HG03442 (cell line): ENCODE results near the gene PEX12.
"Not testable (repeated sequence)": the region's sequence is repeated elsewhere in the genome, so short reads cannot be mapped to it uniquely, and the experiment has no call there.

Source experiments
- ATAC-seq: cut with Tn5 transposase; IDR thresholded peaks from one replicate; pipeline ENCODE4 v1.9.1; 2021; ENCODE audit warnings: mild to moderate bottlenecking, moderate library complexity; ENCODE audit not compliant: unreplicated experiment

Gene PEX12

GRCh38 chr17:35578929-35579432 is 610 bp upstream of the PEX12 start:
- ATAC-seq: no peak

GRCh38 chr17:35577830-35578196 is 558 bp downstream of the PEX12 start:
- no peak for ATAC-seq

- ATAC-seq: no peak
These were observed 2.6 kb downstream of the PEX12 start for GRCh38 chr17:35575759-35576158.

- no peak for ATAC-seq
These were observed 9.0 kb downstream of the PEX12 start for GRCh38 chr17:35569405-35569804.

GRCh38 chr17:35568561-35568960 is 9.8 kb downstream of the PEX12 start:
- no peak for ATAC-seq

- no peak for ATAC-seq
These were observed 11.4 kb downstream of the PEX12 start for GRCh38 chr17:35566968-35567367.

- not testable (repeated sequence) for ATAC-seq
These were observed 15.2 kb downstream of the PEX12 start for GRCh38 chr17:35563181-35563580.

- ATAC-seq: no peak
These were observed 17.7 kb downstream of the PEX12 start, which contains the start of gene SLFN14 for GRCh38 chr17:35560703-35561102. Gene SLFN14 (minus strand): TSS chr17:35560819. CDS start chr17:35558062, 2,757 bp downstream.

- no peak for ATAC-seq
These were observed 18.7 kb downstream of the PEX12 start for GRCh38 chr17:35559495-35560210.

- ATAC-seq: no peak
These were observed 21.0 kb downstream of the PEX12 start for GRCh38 chr17:35557353-35557752.

- ATAC-seq: no peak
These were observed 22.7 kb downstream of the PEX12 start for GRCh38 chr17:35555691-35556090.

- no peak for ATAC-seq
These were observed 23.7 kb downstream of the PEX12 start for GRCh38 chr17:35554668-35555067.

GRCh38 chr17:35553310-35553709 is 25.1 kb downstream of the PEX12 start:
- no peak for ATAC-seq

- no peak for ATAC-seq
These were observed 29.4 kb downstream of the PEX12 start for GRCh38 chr17:35548978-35549377.

GRCh38 chr17:35548208-35548810 is 30.1 kb downstream of the PEX12 start:
- ATAC-seq: no peak

GRCh38 chr17:35546487-35546886 is 31.9 kb downstream of the PEX12 start:
- no peak for ATAC-seq

GRCh38 chr17:35545150-35545549 is 33.2 kb downstream of the PEX12 start:
- no peak for ATAC-seq

- no peak for ATAC-seq
These were observed 34.5 kb downstream of the PEX12 start for GRCh38 chr17:35543856-35544255.

GRCh38 chr17:35542990-35543389 is 35.4 kb downstream of the PEX12 start:
- ATAC-seq: no peak

GRCh38 chr17:35541434-35541833 is 36.9 kb downstream of the PEX12 start:
- ATAC-seq: no peak

GRCh38 chr17:35540589-35541404 is 37.6 kb downstream of the PEX12 start:
- no peak for ATAC-seq

GRCh38 chr17:35539659-35540026 is 38.7 kb downstream of the PEX12 start:
- no peak for ATAC-seq
